CD4-positive, alpha-beta T cell treated with Interleukin-17A for 4 hours (primary cell): ENCODE data around the gene DAB1.

Source experiments
- DNase-seq: peaks from one replicate; pipeline ENCODE4 v3.0.0-alpha.2; 2020; ENCODE audit warnings: mixed read lengths

Gene DAB1

DNA sequence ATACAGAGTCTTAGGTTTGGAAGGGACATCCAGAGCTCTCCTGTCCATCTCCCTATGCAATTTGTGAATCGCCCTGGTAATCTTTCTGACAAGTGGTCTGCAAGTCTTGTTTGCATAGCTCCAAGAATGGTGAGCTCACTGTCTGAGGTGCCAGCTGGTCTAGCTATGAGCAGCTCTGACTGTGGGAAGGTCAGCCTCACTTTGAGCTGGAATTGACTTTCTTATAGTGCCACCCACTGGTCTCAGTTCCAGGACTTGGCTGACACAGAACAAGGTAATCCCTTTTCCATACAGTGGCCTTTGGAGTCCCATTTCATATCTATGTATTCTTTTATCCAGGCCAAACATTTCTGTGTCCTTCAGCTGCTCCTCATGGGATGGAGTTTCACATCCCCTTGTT is 362.5 kb downstream of the DAB1 start:
- no peak for DNase-seq

GRCh38 chr1:57060451-57060850 is 363.4 kb downstream of the DAB1 start:
- no peak for DNase-seq

- no peak for DNase-seq
Observed at GRCh38 chr1:57058652-57059501, 365.0 kb downstream of the DAB1 start.

DNA sequence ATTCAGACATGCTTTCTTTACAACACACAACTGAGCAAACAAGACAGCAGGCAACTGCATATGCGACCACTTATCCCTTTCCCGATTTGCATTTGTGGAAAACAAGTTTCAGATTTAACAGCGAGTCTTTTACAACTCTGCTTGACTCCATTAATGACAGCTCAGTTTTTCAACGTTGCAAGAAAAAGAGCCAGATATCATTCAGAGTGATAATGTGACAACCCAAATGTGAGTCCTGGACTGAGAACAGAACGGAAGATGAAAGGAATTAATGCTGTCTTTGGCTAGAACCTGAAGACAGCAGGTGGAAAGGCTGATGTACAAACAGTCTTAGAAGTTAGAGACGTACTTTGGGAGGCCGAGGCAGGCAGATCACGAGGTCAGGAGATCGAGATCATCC is 375.0 kb downstream of the DAB1 start:
- DNase-seq = no peak

DNA sequence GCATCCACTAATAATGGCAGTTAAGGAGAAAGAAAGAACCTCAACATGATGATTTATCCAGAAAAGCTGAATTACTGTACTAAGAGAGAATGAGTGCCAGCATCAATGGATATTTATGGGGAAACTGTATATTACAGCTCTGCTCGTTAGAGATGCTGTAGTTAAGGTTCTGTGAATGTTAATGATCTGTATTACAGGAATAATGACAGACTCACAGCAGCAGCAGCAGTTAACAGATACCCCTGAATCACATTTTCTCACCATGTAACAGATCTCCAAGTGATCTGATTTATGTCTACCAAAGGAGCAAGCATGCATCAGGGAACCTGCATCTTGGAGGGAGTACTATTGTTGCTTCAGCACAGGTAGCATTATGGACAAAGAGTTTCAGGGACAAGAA is 377.4 kb downstream of the DAB1 start:
- no peak for DNase-seq

DNA sequence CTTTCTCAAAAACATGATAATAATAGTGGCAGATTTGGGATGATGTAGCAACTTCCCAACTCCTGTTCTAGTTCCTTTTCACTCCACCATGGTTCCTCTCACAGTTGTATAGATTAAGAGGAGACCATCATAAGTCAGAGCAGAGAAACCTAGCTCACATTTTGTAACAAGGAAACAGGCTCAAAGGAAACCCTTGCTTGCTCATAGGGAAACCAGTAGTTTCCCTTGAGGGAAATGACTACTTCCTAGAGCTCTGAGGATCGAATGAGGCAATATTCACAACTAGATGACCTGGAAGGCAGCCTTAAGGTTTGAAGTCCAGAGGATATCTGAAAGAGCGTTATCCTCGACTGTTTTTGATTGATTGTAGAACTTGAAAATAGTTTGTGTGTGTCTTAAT is 382.0 kb downstream of the DAB1 start:
- no peak for DNase-seq

- no peak for DNase-seq
Observed at GRCh38 chr1:57040811-57041210, 383.0 kb downstream of the DAB1 start.

- no peak for DNase-seq
Observed at GRCh38 chr1:57036641-57037579, 386.9 kb downstream of the DAB1 start.

- no peak for DNase-seq
Observed at GRCh38 chr1:57034713-57035112, 389.1 kb downstream of the DAB1 start.

- no peak for DNase-seq
Observed at GRCh38 chr1:57033222-57034001, 390.4 kb downstream of the DAB1 start.

DNA sequence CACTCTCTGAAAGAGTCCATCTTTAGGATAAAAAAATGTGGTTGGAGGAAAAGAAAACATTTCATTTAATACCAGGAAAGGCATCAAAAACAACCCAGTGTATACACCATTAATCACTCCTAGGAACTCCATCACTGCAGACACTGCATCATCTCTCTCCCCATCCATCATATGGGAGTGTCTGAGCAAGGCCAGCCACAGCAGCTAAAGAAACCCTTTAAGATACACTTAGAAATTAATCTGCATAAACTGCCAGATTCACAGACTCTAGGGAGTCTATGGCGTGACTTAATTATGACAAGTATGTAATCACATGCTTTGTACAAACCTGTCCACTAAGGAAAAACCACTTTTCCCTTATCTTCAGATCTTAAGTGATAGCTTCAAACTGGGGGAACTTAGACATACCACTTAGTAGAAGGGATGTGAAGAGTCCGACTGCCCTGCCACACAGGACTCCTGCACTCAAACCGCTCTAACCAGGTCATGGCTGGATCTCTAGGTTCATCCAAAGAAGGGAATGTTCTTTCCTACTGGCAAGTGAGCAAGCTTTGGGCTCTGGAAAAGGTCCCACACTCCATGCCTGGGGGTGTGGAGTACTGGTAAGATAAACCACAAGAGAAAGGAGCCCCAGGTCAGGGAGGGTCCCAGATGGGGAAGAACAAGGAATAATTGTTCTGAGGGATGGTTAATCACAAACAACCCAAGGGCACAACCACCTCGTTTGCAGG is 397.1 kb downstream of the DAB1 start:
- DNase-seq = no peak

DNA sequence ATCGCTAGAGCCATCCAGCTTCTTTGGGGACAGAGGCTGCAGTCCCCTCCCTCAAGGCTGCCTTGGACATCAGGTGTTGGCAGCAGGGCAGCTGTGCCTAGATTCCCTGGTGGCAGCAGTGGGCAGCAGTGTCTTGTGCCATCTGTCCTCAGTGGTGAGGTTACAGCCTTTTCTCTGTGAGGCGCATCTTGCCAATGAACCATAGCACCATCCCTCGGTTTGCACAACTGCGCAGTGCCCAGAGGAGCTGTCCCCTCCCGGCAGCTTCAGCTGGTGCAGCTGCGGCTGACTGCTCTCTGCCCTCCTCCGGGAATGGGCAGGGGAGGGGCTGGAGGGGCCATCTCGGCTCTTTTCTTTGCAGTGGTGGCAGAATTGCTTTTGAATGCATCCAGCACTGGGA is 399.0 kb downstream of the DAB1 start:
- DNase-seq = no peak

GRCh38 chr1:57024428-57024827 is 399.4 kb downstream of the DAB1 start:
- no peak for DNase-seq

GRCh38 chr1:57020216-57020615 is 403.6 kb downstream of the DAB1 start:
- DNase-seq = no peak

GRCh38 chr1:57019236-57019839 is 404.5 kb downstream of the DAB1 start:
- no peak for DNase-seq

GRCh38 chr1:57018119-57018518 is 405.7 kb downstream of the DAB1 start:
- DNase-seq = no peak

DNA sequence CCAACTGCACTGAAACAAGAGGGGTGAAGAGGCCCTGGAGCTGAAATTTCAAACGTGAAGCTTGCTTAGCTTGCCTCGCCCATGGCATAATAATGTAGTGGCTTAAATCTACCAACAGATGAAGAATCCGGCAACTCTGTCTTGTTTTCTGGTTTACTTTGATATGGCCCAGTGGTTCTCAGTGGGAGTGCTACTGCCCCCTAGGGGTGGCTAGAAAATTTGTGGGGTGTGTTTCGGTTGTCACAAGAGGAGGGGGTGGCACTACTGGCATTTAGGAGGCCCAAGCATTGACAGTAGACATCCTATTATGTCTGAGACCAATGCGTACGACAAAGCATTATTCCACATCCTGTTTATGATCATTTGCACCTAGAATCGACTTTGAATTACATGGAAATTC is 406.1 kb downstream of the DAB1 start:
- no peak for DNase-seq

DNA sequence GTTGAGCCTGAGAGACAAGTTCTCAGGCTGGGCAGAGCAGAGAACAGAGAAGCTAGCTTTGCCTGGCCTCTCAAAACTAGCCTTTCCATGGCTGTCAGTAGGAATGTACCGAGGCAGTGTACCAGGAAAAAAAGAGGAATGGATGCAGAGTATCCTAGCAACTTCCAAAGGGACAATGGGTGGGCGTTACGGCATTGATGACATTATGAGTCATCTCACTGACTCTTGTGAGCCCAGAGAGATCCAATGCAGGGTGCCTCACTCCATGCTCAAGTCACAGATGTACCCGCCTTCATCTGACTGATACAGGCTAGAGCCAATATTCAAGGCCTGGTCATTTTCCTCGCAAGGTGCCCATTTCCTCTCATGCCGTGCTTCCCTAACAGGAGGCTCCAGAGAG is 406.7 kb downstream of the DAB1 start:
- DNase-seq = no peak

DNA sequence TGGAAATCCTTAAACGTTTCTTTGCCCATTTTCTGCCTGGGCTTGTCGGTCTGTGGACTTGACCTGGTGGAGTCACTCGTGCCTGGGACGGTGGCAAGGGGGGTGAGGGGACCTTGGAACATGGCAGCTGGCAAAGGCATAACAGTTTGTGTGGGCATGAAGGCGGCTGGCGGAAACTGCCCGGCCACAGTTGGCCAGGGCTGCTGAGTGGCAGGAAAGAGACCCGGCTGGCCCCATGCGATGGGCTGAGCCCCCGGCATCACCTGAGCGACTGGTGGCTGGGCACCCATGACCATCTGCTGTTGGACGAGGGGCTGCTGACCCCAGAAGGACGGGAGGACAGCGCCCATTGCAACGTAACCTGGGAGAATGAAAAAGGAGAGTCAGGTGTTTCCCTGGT is 408.8 kb downstream of the DAB1 start:
- DNase-seq = no peak

- no peak for DNase-seq
Observed at GRCh38 chr1:57013522-57013921, 410.3 kb downstream of the DAB1 start.

GRCh38 chr1:57012315-57012714 is 411.5 kb downstream of the DAB1 start:
- no peak for DNase-seq

GRCh38 chr1:57010511-57010910 is 413.3 kb downstream of the DAB1 start:
- no peak for DNase-seq
